HepG2 (cell line): ENCODE results near the gene IRF1. TPM values are rescaled to one million over a fixed set of nuclear protein-coding genes. Genes with fewer than 3 reads are reported as not detected.

Source experiments
- ATF6 ChIP-seq: sonication (generic); formaldehyde crosslinking; conservative IDR thresholded peaks from 2 replicates; pipeline ENCODE4 v1.4.0; 2020; ENCODE audit warnings: missing genetic modification reagents
- ESRRA ChIP-seq: sonication (generic); formaldehyde crosslinking; IDR thresholded peaks from 2 replicates; pipeline ENCODE4 v1.5.1; 2020; ENCODE audit warnings: mild to moderate bottlenecking, low read depth, missing genetic modification reagents
- IKZF5 ChIP-seq: IDR thresholded peaks from 2 replicates; pipeline ENCODE4 v1.6.1; 2018; ENCODE audit warnings: missing genetic modification reagents, mild to moderate bottlenecking, missing compliant biosample characterization
- KDM1A ChIP-seq: IDR thresholded peaks from 2 replicates; pipeline ENCODE4 v1.6.1; 2016; ENCODE audit warnings: missing compliant biosample characterization
- MIER2 ChIP-seq: IDR thresholded peaks from 2 replicates; pipeline ENCODE4 v1.6.1; 2016; ENCODE audit warnings: missing biosample characterization, missing genetic modification reagents
- RXRB ChIP-seq: IDR thresholded peaks from 2 replicates; pipeline ENCODE4 v1.6.1; 2016; ENCODE audit warnings: borderline replicate concordance, missing genetic modification reagents, missing compliant biosample characterization
- ZC3H4 ChIP-seq: sonication (generic); formaldehyde crosslinking; IDR thresholded peaks from 2 replicates; pipeline ENCODE4 v1.4.0; 2020; ENCODE audit warnings: missing genetic modification reagents, borderline replicate concordance
- ZFP36L1 ChIP-seq: sonication (generic); formaldehyde crosslinking; IDR thresholded peaks from 2 replicates; pipeline ENCODE4 v1.8.0; 2022; ENCODE audit warnings: mild to moderate bottlenecking, missing genetic modification reagents, moderate library complexity
- ZNF101 ChIP-seq: sonication (generic); formaldehyde crosslinking; IDR thresholded peaks from 2 replicates; pipeline ENCODE4 v1.4.0; 2020; ENCODE audit warnings: mild to moderate bottlenecking, low read depth, missing genetic modification reagents, borderline replicate concordance
- ZNF326 ChIP-seq: sonication (generic); formaldehyde crosslinking; IDR thresholded peaks from 2 replicates; pipeline ENCODE4 v1.4.0; 2020; ENCODE audit warnings: missing genetic modification reagents, borderline replicate concordance
- ZNF484 ChIP-seq: sonication (generic); formaldehyde crosslinking; IDR thresholded peaks from 2 replicates; pipeline ENCODE4 v1.5.1; 2020; ENCODE audit warnings: mild to moderate bottlenecking, low read depth, missing genetic modification reagents, borderline replicate concordance
- ZNF496 ChIP-seq: sonication (generic); formaldehyde crosslinking; IDR thresholded peaks from 2 replicates; pipeline ENCODE4 v1.8.1; 2023; ENCODE audit warnings: mild to moderate bottlenecking, moderate library complexity, missing genetic modification reagents; ENCODE audit not compliant: insufficient replicate concordance
- ZNF546 ChIP-seq: sonication (generic); formaldehyde crosslinking; conservative IDR thresholded peaks from 2 replicates; pipeline ENCODE4 v1.8.1; 2023; ENCODE audit warnings: mild to moderate bottlenecking, missing genetic modification reagents
- ZNF552 ChIP-seq: sonication (generic); formaldehyde crosslinking; IDR thresholded peaks from 2 replicates; pipeline ENCODE4 v1.9.0; 2022; ENCODE audit warnings: missing genetic modification reagents, mild to moderate bottlenecking, borderline replicate concordance
- polyA plus RNA-seq, 8 experiments: library from polyadenylated mRNA; depleted of rRNA in 3 of 8; stranded (reverse) in 7 of 8; unstranded in 1 of 8; fragments of >200 nt; fragmentation: Illumina TruSeq in 4 of 8; extraction: Trizol in 4 of 8; gene quantifications; 2 replicates each; pipeline versions ENCODE4 v1.2.1 to v1.2.3, GENCODE V29; 2011 to 2016; ENCODE audit warnings: low read depth in 4 of 8, missing spikeins in 1 of 8, mixed read lengths in 1 of 8; ENCODE audit not compliant: insufficient read depth in 1 of 8
- total RNA-seq, 5 experiments: library from RNA; depleted of rRNA; stranded (reverse); fragments of >200 nt; fragmentation: Illumina TruSeq; extraction: Trizol; gene quantifications; 2 replicates each; pipeline ENCODE4 v1.2.3, GENCODE V29; 2016; ENCODE audit warnings: low read depth in 1 of 5
- TF ChIP-seq, protein P1 (sequence below): IDR thresholded peaks from 2 replicates; pipeline ENCODE4 v1.6.1; 2016; ENCODE audit warnings: missing biosample characterization, missing genetic modification reagents, low read depth
- TF ChIP-seq, protein P2 (sequence below): sonication (generic); formaldehyde crosslinking; IDR thresholded peaks from 2 replicates; pipeline ENCODE4 v1.9.0; 2021; ENCODE audit warnings: missing genetic modification reagents, borderline replicate concordance
- TF ChIP-seq, protein P3 (sequence below): sonication (generic); formaldehyde crosslinking; IDR thresholded peaks from 2 replicates; pipeline ENCODE4 v1.8.0; 2022; ENCODE audit warnings: mild to moderate bottlenecking, missing genetic modification reagents; ENCODE audit not compliant: insufficient replicate concordance

IRF1 gene
- total and polyA plus RNA-seq, 2 of the 13 experiments (the other 11 are each of a cell fraction or from before 2014, with no cell fraction given): 4.1 to 8.8 TPM

GRCh38 chr5:132496631-132497487, 6.3 kb upstream of the IRF1 start (continued):
- TF ChIP-seq ZNF326 (no peak), ZNF484 (CRISPR knock-in tag) (no peak), ZNF101 (CRISPR knock-in tag) (no peak), RXRB (CRISPR knock-in tag) (no peak; the same call in 1 of the 2 replicates), ESRRA (no peak), KDM1A (CRISPR knock-in tag) (no peak), ATF6 (CRISPR knock-in tag) (no peak), ZNF496 (CRISPR knock-in tag) (no peak), MIER2 (CRISPR knock-in tag) (no peak), ZFP36L1 (CRISPR knock-in tag) (0 out of 2 replicates have a peak, but pooled peaks have one; percentile 34), ZNF546 (no peak), ZC3H4 (no peak), ZNF552 (CRISPR knock-in tag) (no peak), IKZF5 (CRISPR knock-in tag) (no peak; the same call in 1 of the 2 replicates)
- TF ChIP-seq, protein P1, sequence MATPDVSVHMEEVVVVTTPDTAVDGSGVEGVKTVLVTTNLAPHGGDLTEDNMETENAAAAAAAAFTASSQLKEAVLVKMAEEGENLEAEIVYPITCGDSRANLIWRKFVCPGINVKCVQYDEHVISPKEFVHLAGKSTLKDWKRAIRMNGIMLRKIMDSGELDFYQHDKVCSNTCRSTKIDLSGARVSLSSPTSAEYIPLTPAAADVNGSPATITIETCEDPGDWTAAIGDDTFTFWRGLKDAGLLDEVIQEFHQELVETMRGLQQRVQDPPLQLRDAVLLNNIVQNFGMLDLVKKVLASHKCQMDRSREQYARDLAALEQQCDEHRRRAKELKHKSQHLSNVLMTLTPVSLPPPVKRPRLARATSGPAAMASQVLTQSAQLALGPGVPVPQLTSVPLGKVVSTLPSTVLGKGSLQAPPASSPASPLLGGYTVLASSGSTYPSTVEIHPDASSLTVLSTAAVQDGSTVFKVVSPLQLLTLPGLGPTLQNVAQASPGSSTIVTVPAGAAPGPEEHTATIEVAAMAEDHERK (CRISPR knock-in tag): no peak
- TF ChIP-seq, protein P2, sequence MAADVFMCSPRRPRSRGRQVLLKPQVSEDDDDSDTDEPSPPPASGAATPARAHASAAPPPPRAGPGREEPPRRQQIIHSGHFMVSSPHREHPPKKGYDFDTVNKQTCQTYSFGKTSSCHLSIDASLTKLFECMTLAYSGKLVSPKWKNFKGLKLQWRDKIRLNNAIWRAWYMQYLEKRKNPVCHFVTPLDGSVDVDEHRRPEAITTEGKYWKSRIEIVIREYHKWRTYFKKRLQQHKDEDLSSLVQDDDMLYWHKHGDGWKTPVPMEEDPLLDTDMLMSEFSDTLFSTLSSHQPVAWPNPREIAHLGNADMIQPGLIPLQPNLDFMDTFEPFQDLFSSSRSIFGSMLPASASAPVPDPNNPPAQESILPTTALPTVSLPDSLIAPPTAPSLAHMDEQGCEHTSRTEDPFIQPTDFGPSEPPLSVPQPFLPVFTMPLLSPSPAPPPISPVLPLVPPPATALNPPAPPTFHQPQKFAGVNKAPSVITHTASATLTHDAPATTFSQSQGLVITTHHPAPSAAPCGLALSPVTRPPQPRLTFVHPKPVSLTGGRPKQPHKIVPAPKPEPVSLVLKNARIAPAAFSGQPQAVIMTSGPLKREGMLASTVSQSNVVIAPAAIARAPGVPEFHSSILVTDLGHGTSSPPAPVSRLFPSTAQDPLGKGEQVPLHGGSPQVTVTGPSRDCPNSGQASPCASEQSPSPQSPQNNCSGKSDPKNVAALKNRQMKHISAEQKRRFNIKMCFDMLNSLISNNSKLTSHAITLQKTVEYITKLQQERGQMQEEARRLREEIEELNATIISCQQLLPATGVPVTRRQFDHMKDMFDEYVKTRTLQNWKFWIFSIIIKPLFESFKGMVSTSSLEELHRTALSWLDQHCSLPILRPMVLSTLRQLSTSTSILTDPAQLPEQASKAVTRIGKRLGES (CRISPR knock-in tag): no peak
- TF ChIP-seq, protein P3, sequence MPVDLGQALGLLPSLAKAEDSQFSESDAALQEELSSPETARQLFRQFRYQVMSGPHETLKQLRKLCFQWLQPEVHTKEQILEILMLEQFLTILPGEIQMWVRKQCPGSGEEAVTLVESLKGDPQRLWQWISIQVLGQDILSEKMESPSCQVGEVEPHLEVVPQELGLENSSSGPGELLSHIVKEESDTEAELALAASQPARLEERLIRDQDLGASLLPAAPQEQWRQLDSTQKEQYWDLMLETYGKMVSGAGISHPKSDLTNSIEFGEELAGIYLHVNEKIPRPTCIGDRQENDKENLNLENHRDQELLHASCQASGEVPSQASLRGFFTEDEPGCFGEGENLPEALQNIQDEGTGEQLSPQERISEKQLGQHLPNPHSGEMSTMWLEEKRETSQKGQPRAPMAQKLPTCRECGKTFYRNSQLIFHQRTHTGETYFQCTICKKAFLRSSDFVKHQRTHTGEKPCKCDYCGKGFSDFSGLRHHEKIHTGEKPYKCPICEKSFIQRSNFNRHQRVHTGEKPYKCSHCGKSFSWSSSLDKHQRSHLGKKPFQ (CRISPR knock-in tag): no peak
